ENCODE data around the gene CEBPE. TPM values are rescaled to one million over a fixed set of nuclear protein-coding genes. Genes with fewer than 3 reads are reported as not detected.

The CEBPE gene
- total RNA-seq, 1 donor from 2014 or later: not detected

GRCh38 chr14:23115918-23116317 is 3.1 kb downstream of the CEBPE start:
- Mint-ChIP-seq H3K27ac (ENCODE audit: unreplicated experiment) (peak overlapping the region; percentile 67), H3K4me1 (ENCODE audit: low read depth, unreplicated experiment) (peaks cover 22% of the 10 kb centered on the region), H3K9me3 (ENCODE audit: unreplicated experiment) (no peaks in the 10 kb centered on the region), H3K36me3 (ENCODE audit: low read depth, unreplicated experiment) (peaks cover 2% of the 10 kb centered on the region), H3K27me3 (ENCODE audit: low read depth, unreplicated experiment) (peaks cover 7% of the 10 kb centered on the region), H3K4me3 (ENCODE audit: unreplicated experiment) (no peak overlapping the region)
- peak overlapping the region; percentile 61 for H3K9ac ChIP-seq (ENCODE audit: low read length)
- peaks cover 28% of the 10 kb centered on the region for H3K4me1 ChIP-seq (ENCODE audit: insufficient read depth, low read length)
- H2AFZ ChIP-seq (ENCODE audit: low read depth, low read length): no peak overlapping the region
- H3K36me3 ChIP-seq (ENCODE audit: insufficient read depth, low read length): no peaks in the 10 kb centered on the region
- FAIRE-seq (no peak), DNase-seq (ENCODE audit: low read depth) (no peak)
- H4K20me1 ChIP-seq (ENCODE audit: insufficient read depth, low read length): no peaks in the 10 kb centered on the region
- no peaks in the 10 kb centered on the region for H3K79me2 ChIP-seq (ENCODE audit: insufficient read depth, low read length)
- H3K27me3 ChIP-seq (ENCODE audit: insufficient read depth, low read length): peaks cover 3% of the 10 kb centered on the region
- H3K4me3 ChIP-seq (ENCODE audit: insufficient read depth, low read depth, low read length): no peak overlapping the region
- peak overlapping the region; percentile 79 for H3K27ac ChIP-seq (ENCODE audit: low read depth, low read length)
- no peaks in the 10 kb centered on the region for H3K9me3 ChIP-seq (ENCODE audit: insufficient read depth, low read depth, low read length)
- peak overlapping the region; percentile 71 for H3K4me2 ChIP-seq (ENCODE audit: low read length)
- TF ChIP-seq EZH2 (IDR thresholded peaks at IDR 0.05; ENCODE audit: insufficient read depth, low read length): no peak
- no peak for TF ChIP-seq CTCF (IDR thresholded peaks at IDR 0.05; ENCODE audit: insufficient read depth, low read depth, low read length)

DNA sequence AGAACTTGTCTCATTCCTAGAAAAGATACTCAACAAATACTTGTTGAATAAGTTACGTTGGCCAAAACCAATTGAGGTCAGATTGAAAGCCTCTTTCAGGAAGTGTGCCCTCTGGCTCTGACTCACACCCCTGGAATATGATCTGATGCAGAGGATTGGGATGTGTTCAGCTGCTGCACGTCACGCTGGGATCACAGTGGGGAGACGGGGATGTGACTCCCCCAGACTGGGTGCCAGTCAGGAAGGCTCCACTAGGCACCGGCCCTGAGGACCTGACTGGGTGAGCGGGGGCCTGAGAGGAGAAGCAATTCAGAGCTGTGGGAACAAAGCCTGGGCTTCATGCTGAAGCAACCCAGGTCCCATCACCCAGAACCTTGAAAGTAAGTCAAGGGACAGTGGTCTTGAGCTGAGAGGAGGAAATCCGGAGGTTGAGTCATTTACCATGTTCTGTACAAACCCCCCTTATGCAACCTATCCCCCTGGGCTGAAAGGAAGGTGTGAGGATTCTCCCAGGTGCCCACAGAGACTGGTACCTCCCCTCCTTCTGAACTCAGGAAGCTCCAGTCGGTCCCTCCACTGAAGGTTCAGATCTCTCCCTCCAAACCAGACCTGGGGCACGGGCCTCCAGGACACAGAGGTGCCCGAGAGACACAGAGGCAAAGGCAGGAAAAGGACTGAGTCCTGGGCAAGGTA is 3.9 kb downstream of the CEBPE start:
- no peaks in the 10 kb centered on the region for H3K9me3 ChIP-seq (ENCODE audit: insufficient read depth, low read depth, low read length)
- Mint-ChIP-seq H3K4me1 (ENCODE audit: low read depth, unreplicated experiment) (peaks cover 18% of the 10 kb centered on the region), H3K27me3 (ENCODE audit: low read depth, unreplicated experiment) (peaks cover 7% of the 10 kb centered on the region), H3K36me3 (ENCODE audit: low read depth, unreplicated experiment) (peaks cover 1% of the 10 kb centered on the region), H3K27ac (ENCODE audit: unreplicated experiment) (peak overlapping the region; percentile 67), H3K4me3 (ENCODE audit: unreplicated experiment) (no peak overlapping the region), H3K9me3 (ENCODE audit: unreplicated experiment) (no peaks in the 10 kb centered on the region)
- no peaks in the 10 kb centered on the region for H3K79me2 ChIP-seq (ENCODE audit: insufficient read depth, low read length)
- TF ChIP-seq EZH2 (IDR thresholded peaks at IDR 0.05; ENCODE audit: insufficient read depth, low read length) (no peak), CTCF (IDR thresholded peaks at IDR 0.05; ENCODE audit: insufficient read depth, low read depth, low read length) (no peak)
- H3K4me2 ChIP-seq (ENCODE audit: low read length): peak overlapping the region; percentile 71
- peak overlapping the region; percentile 61 for H3K9ac ChIP-seq (ENCODE audit: low read length)
- no peaks in the 10 kb centered on the region for H3K36me3 ChIP-seq (ENCODE audit: insufficient read depth, low read length)
- DNase-seq (ENCODE audit: low read depth) (peak; percentile 98), FAIRE-seq (peak; percentile 75)
- H3K4me1 ChIP-seq (ENCODE audit: insufficient read depth, low read length): peaks cover 27% of the 10 kb centered on the region
- H3K27ac ChIP-seq (ENCODE audit: low read depth, low read length): peak overlapping the region; percentile 79
- H3K4me3 ChIP-seq (ENCODE audit: insufficient read depth, low read depth, low read length): no peak overlapping the region
- peak overlapping the region; percentile 38 for H2AFZ ChIP-seq (ENCODE audit: low read depth, low read length)
- H4K20me1 ChIP-seq (ENCODE audit: insufficient read depth, low read length): no peaks in the 10 kb centered on the region
- peaks cover 3% of the 10 kb centered on the region for H3K27me3 ChIP-seq (ENCODE audit: insufficient read depth, low read length)

DNA sequence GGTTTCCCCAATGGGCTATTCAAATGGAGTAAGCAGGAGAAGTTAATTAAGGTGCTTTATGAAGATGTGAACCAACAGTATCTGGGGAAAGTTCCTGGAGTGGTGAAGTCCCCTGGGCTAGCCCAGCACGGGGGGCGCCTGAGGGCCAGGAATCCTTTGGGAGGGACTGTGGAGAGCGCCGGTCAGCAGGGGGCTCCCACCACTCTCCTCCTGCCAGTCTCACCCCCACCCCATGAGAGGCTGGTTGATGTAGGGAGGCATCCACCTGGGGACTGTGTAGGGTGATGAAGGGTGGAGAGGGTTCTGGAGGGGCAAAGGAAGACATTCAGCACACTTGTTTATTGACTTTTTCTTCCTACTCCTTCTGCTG is 4.4 kb downstream of the CEBPE start:
- DNase-seq (ENCODE audit: low read depth) (no peak), FAIRE-seq (no peak)
- peak overlapping the region; percentile 17 for H3K9ac ChIP-seq (ENCODE audit: low read length)
- peaks cover 3% of the 10 kb centered on the region for H3K27me3 ChIP-seq (ENCODE audit: insufficient read depth, low read length)
- H3K9me3 Mint-ChIP-seq (ENCODE audit: unreplicated experiment): no peaks in the 10 kb centered on the region
- H3K4me3 Mint-ChIP-seq (ENCODE audit: unreplicated experiment): no peak overlapping the region
- peaks cover 27% of the 10 kb centered on the region for H3K4me1 ChIP-seq (ENCODE audit: insufficient read depth, low read length)
- H3K27ac ChIP-seq (ENCODE audit: low read depth, low read length): peak overlapping the region; percentile 74
- no peak for TF ChIP-seq CTCF (IDR thresholded peaks at IDR 0.05; ENCODE audit: insufficient read depth, low read depth, low read length)
- no peak for TF ChIP-seq EZH2 (IDR thresholded peaks at IDR 0.05; ENCODE audit: insufficient read depth, low read length)
- no peaks in the 10 kb centered on the region for H3K79me2 ChIP-seq (ENCODE audit: insufficient read depth, low read length)
- peak overlapping the region; percentile 71 for H3K4me2 ChIP-seq (ENCODE audit: low read length)
- no peaks in the 10 kb centered on the region for H3K36me3 Mint-ChIP-seq (ENCODE audit: low read depth, unreplicated experiment)
- H3K36me3 ChIP-seq (ENCODE audit: insufficient read depth, low read length): no peaks in the 10 kb centered on the region
- H3K27me3 Mint-ChIP-seq (ENCODE audit: low read depth, unreplicated experiment): peaks cover 7% of the 10 kb centered on the region
- no peaks in the 10 kb centered on the region for H4K20me1 ChIP-seq (ENCODE audit: insufficient read depth, low read length)
- H3K9me3 ChIP-seq (ENCODE audit: insufficient read depth, low read depth, low read length): no peaks in the 10 kb centered on the region
- H3K4me1 Mint-ChIP-seq (ENCODE audit: low read depth, unreplicated experiment): peaks cover 17% of the 10 kb centered on the region
- no peak overlapping the region for H2AFZ ChIP-seq (ENCODE audit: low read depth, low read length)
- peak overlapping the region; percentile 7 for H3K4me3 ChIP-seq (ENCODE audit: insufficient read depth, low read depth, low read length)
- peak overlapping the region; percentile 67 for H3K27ac Mint-ChIP-seq (ENCODE audit: unreplicated experiment)

Measured in astrocyte (in vitro differentiated cells and primary cell).